HEK293 (cell line): ENCODE data around the gene POLE3.
A peak's percentile ranks its signal among the peaks of the same experiment; 100 is the strongest.

Source experiments
- GLIS2 ChIP-seq: fragments of 450-650 bp; formaldehyde crosslinking; IDR thresholded peaks from 2 replicates; pipeline ENCODE4 v1.5.1; 2016; ENCODE audit warnings: missing biosample characterization, missing genetic modification characterization
- KLF1 ChIP-seq: fragments of 450-650 bp; formaldehyde crosslinking; IDR thresholded peaks from 2 replicates; pipeline ENCODE4 v1.5.1; 2016; ENCODE audit warnings: missing biosample characterization, missing genetic modification characterization
- KLF10 ChIP-seq: fragments of 450-650 bp; IDR thresholded peaks from 2 replicates; pipeline ENCODE4 v1.5.1; 2018; ENCODE audit warnings: missing biosample characterization, mild to moderate bottlenecking, missing genetic modification characterization
- KLF7 ChIP-seq: fragments of 450-650 bp; formaldehyde crosslinking; IDR thresholded peaks from 2 replicates; pipeline ENCODE4 v1.5.1; 2016; ENCODE audit warnings: missing biosample characterization, missing genetic modification characterization, borderline replicate concordance
- MZF1 ChIP-seq: fragments of 450-650 bp; formaldehyde crosslinking; IDR thresholded peaks from 2 replicates; pipeline ENCODE4 v1.5.1; 2017; ENCODE audit warnings: missing biosample characterization, missing genetic modification characterization, borderline replicate concordance
- SCRT2 ChIP-seq: fragments of 450-650 bp; formaldehyde crosslinking; IDR thresholded peaks from 2 replicates; pipeline ENCODE4 v1.5.1; 2016; ENCODE audit warnings: missing biosample characterization, missing genetic modification characterization
- SP7 ChIP-seq: fragments of 450-650 bp; formaldehyde crosslinking; IDR thresholded peaks from 2 replicates; pipeline ENCODE4 v1.5.1; 2016; ENCODE audit warnings: missing biosample characterization, missing genetic modification characterization
- TCF7L2 ChIP-seq: IDR thresholded peaks from 2 replicates; pipeline ENCODE4 v1.6.1; 2011; ENCODE audit warnings: low read depth, mild to moderate bottlenecking, inconsistent platforms, low read length, moderate library complexity, borderline replicate concordance
- ZBTB1 ChIP-seq: fragments of 450-650 bp; formaldehyde crosslinking; IDR thresholded peaks from 2 replicates; pipeline ENCODE4 v1.5.1; 2016; ENCODE audit warnings: missing biosample characterization, missing genetic modification characterization
- ZBTB48 ChIP-seq: fragments of 450-650 bp; formaldehyde crosslinking; IDR thresholded peaks from 2 replicates; pipeline ENCODE4 v1.5.1; 2016; ENCODE audit warnings: missing biosample characterization, missing genetic modification characterization
- ZBTB7A ChIP-seq: fragments of 450-650 bp; formaldehyde crosslinking; IDR thresholded peaks from 2 replicates; pipeline ENCODE4 v1.5.1; 2016; ENCODE audit warnings: low read depth, missing biosample characterization, missing genetic modification characterization
- ZFHX2 ChIP-seq: fragments of 450-650 bp; formaldehyde crosslinking; conservative IDR thresholded peaks from 2 replicates; pipeline ENCODE4 v1.5.1; 2016; ENCODE audit warnings: missing biosample characterization, missing genetic modification characterization
- ZFP37 ChIP-seq: fragments of 450-650 bp; formaldehyde crosslinking; IDR thresholded peaks from 2 replicates; pipeline ENCODE4 v1.5.1; 2016; ENCODE audit warnings: missing biosample characterization, missing genetic modification characterization
- ZFP69B ChIP-seq: fragments of 450-650 bp; formaldehyde crosslinking; IDR thresholded peaks from 2 replicates; pipeline ENCODE4 v1.5.1; 2016; ENCODE audit warnings: missing biosample characterization, missing genetic modification characterization
- ZNF112 ChIP-seq: fragments of 450-650 bp; formaldehyde crosslinking; IDR thresholded peaks from 2 replicates; pipeline ENCODE4 v1.5.0; 2017; ENCODE audit warnings: missing biosample characterization, missing genetic modification characterization
- ZNF114 ChIP-seq: fragments of 450-650 bp; formaldehyde crosslinking; IDR thresholded peaks from 2 replicates; pipeline ENCODE4 v1.5.0; 2017; ENCODE audit warnings: missing biosample characterization, missing genetic modification characterization
- ZNF169 ChIP-seq: fragments of 450-650 bp; formaldehyde crosslinking; IDR thresholded peaks from 2 replicates; pipeline ENCODE4 v1.5.1; 2016; ENCODE audit warnings: missing biosample characterization, missing genetic modification characterization
- ZNF174 ChIP-seq: fragments of 450-650 bp; formaldehyde crosslinking; IDR thresholded peaks from 2 replicates; pipeline ENCODE4 v1.5.0; 2017; ENCODE audit warnings: missing biosample characterization, mild to moderate bottlenecking, missing genetic modification characterization
- ZNF292 ChIP-seq: fragments of 450-650 bp; formaldehyde crosslinking; IDR thresholded peaks from 2 replicates; pipeline ENCODE4 v1.5.1; 2016; ENCODE audit warnings: low read depth, missing biosample characterization, missing genetic modification characterization, borderline replicate concordance
- ZNF366 ChIP-seq: fragments of 450-650 bp; formaldehyde crosslinking; conservative IDR thresholded peaks from 2 replicates; pipeline ENCODE4 v1.5.1; 2016; ENCODE audit warnings: missing biosample characterization, missing genetic modification characterization
- ZNF416 ChIP-seq: fragments of 450-650 bp; formaldehyde crosslinking; IDR thresholded peaks from 2 replicates; pipeline ENCODE4 v1.5.1; 2016; ENCODE audit warnings: missing biosample characterization, missing genetic modification characterization
- ZNF426 ChIP-seq: fragments of 450-650 bp; formaldehyde crosslinking; IDR thresholded peaks from 2 replicates; pipeline ENCODE4 v1.5.1; 2017; ENCODE audit warnings: missing biosample characterization, missing genetic modification characterization, mild to moderate bottlenecking, inconsistent platforms, moderate library complexity
- ZNF510 ChIP-seq: fragments of 450-650 bp; formaldehyde crosslinking; IDR thresholded peaks from 2 replicates; pipeline ENCODE4 v1.5.1; 2018; ENCODE audit warnings: mild to moderate bottlenecking, missing genetic modification characterization, missing biosample characterization; ENCODE audit not compliant: insufficient replicate concordance
- ZNF549 ChIP-seq: fragments of 450-650 bp; IDR thresholded peaks from 2 replicates; pipeline ENCODE4 v1.5.1; 2018; ENCODE audit warnings: missing biosample characterization, missing genetic modification characterization, mild to moderate bottlenecking, inconsistent platforms, moderate library complexity
- ZNF560 ChIP-seq: fragments of 450-650 bp; formaldehyde crosslinking; IDR thresholded peaks from 2 replicates; pipeline ENCODE4 v1.5.1; 2017; ENCODE audit warnings: missing biosample characterization, missing genetic modification characterization, borderline replicate concordance
- ZNF561 ChIP-seq: fragments of 450-650 bp; IDR thresholded peaks from 2 replicates; pipeline ENCODE4 v1.5.1; 2018; ENCODE audit warnings: missing biosample characterization, missing genetic modification characterization, borderline replicate concordance
- ZNF791 ChIP-seq: fragments of 450-650 bp; formaldehyde crosslinking; IDR thresholded peaks from 2 replicates; pipeline ENCODE4 v1.5.1; 2016; ENCODE audit warnings: missing biosample characterization, missing genetic modification characterization
- ZSCAN16 ChIP-seq: fragments of 450-650 bp; formaldehyde crosslinking; IDR thresholded peaks from 2 replicates; pipeline ENCODE4 v1.5.1; 2016; ENCODE audit warnings: missing biosample characterization, missing genetic modification characterization
- ZSCAN30 ChIP-seq: fragments of 450-650 bp; IDR thresholded peaks from 2 replicates; pipeline ENCODE4 v1.5.1; 2018; ENCODE audit warnings: missing biosample characterization, mild to moderate bottlenecking, missing genetic modification characterization, moderate library complexity
- TF ChIP-seq, protein P1 (sequence below): fragments of 450-650 bp; formaldehyde crosslinking; IDR thresholded peaks from 2 replicates; pipeline ENCODE4 v1.5.1; 2016; ENCODE audit warnings: missing biosample characterization, missing genetic modification characterization
- TF ChIP-seq, protein P2 (sequence below): fragments of 450-650 bp; formaldehyde crosslinking; IDR thresholded peaks from 2 replicates; pipeline ENCODE4 v1.5.1; 2017; ENCODE audit warnings: missing biosample characterization, missing genetic modification characterization
- TF ChIP-seq, protein P3 (sequence below): fragments of 450-650 bp; formaldehyde crosslinking; IDR thresholded peaks from 2 replicates; pipeline ENCODE4 v1.5.1; 2017; ENCODE audit warnings: missing biosample characterization, missing genetic modification characterization
- TF ChIP-seq, protein P4 (sequence below): fragments of 450-650 bp; formaldehyde crosslinking; IDR thresholded peaks from 2 replicates; pipeline ENCODE4 v1.5.1; 2016; ENCODE audit warnings: missing biosample characterization, missing genetic modification characterization, low read depth

Gene POLE3

DNA sequence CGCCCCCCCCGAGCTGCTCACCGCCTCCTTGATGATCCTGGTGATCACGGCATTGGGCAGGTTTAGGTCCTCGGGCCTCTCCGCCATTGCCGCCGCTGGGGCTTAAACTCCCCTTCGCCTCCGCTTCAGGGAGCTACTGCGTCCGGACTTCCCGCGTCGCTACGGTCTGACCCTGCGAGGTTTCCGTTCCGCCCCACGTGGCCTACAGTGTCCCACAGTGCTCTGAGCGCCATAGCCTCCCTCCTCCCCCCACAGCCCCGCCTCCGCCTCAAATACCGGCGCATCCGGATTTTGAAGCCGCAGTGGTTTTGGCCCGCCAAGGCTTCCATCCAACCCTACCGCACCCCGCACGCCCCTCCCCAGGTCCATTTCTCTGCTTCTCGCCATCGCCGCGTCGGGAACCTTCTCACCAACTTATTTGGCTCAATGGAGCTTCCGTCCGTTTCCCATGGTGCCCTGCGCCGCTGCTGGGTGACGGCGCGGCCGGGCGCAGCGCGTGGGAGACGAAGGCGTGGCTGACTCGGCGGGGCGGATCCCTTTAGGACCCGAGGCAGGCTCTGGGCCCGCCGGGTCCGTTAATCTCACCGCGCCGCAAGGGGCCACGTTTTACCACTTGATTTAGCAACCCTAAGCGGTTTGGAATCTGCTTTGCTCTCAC is at the start of gene POLE3, which contains the start of gene C9orf43 (continued):
- TF ChIP-seq ZNF366 (tag by site-specific recombination) = no peak
- TF ChIP-seq ZNF549 = no peak
- TF ChIP-seq, protein P1, sequence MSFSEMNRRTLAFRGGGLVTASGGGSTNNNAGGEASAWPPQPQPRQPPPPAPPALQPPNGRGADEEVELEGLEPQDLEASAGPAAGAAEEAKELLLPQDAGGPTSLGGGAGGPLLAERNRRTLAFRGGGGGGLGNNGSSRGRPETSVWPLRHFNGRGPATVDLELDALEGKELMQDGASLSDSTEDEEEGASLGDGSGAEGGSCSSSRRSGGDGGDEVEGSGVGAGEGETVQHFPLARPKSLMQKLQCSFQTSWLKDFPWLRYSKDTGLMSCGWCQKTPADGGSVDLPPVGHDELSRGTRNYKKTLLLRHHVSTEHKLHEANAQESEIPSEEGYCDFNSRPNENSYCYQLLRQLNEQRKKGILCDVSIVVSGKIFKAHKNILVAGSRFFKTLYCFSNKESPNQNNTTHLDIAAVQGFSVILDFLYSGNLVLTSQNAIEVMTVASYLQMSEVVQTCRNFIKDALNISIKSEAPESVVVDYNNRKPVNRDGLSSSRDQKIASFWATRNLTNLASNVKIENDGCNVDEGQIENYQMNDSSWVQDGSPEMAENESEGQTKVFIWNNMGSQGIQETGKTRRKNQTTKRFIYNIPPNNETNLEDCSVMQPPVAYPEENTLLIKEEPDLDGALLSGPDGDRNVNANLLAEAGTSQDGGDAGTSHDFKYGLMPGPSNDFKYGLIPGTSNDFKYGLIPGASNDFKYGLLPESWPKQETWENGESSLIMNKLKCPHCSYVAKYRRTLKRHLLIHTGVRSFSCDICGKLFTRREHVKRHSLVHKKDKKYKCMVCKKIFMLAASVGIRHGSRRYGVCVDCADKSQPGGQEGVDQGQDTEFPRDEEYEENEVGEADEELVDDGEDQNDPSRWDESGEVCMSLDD = no peak
- TF ChIP-seq MZF1 (tag by site-specific recombination) = no peak
- 0 out of 2 replicates have a peak, but pooled peaks have one; percentile 25 for TF ChIP-seq ZSCAN30
- TF ChIP-seq ZBTB7A (tag by site-specific recombination) = no peak
- peak; percentile 80 for TF ChIP-seq ZFHX2
- TF ChIP-seq ZNF292 (tag by site-specific recombination) = no peak
- no peak for TF ChIP-seq ZNF791 (tag by site-specific recombination)
- TF ChIP-seq, protein P2, sequence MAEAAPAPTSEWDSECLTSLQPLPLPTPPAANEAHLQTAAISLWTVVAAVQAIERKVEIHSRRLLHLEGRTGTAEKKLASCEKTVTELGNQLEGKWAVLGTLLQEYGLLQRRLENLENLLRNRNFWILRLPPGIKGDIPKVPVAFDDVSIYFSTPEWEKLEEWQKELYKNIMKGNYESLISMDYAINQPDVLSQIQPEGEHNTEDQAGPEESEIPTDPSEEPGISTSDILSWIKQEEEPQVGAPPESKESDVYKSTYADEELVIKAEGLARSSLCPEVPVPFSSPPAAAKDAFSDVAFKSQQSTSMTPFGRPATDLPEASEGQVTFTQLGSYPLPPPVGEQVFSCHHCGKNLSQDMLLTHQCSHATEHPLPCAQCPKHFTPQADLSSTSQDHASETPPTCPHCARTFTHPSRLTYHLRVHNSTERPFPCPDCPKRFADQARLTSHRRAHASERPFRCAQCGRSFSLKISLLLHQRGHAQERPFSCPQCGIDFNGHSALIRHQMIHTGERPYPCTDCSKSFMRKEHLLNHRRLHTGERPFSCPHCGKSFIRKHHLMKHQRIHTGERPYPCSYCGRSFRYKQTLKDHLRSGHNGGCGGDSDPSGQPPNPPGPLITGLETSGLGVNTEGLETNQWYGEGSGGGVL (tag by site-specific recombination) = peak; percentile 66
- TF ChIP-seq ZFP37 (tag by site-specific recombination) = peak; percentile 19; the same call in 1 of the 2 replicates
- no peak for TF ChIP-seq ZSCAN16 (tag by site-specific recombination)
- TF ChIP-seq ZNF112 = no peak
- TF ChIP-seq ZNF416 (tag by site-specific recombination) = no peak
- TF ChIP-seq ZBTB48 (tag by site-specific recombination) = peak; percentile 94
- TF ChIP-seq, protein P3, sequence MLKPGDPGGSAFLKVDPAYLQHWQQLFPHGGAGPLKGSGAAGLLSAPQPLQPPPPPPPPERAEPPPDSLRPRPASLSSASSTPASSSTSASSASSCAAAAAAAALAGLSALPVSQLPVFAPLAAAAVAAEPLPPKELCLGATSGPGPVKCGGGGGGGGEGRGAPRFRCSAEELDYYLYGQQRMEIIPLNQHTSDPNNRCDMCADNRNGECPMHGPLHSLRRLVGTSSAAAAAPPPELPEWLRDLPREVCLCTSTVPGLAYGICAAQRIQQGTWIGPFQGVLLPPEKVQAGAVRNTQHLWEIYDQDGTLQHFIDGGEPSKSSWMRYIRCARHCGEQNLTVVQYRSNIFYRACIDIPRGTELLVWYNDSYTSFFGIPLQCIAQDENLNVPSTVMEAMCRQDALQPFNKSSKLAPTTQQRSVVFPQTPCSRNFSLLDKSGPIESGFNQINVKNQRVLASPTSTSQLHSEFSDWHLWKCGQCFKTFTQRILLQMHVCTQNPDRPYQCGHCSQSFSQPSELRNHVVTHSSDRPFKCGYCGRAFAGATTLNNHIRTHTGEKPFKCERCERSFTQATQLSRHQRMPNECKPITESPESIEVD (tag by site-specific recombination) = no peak
- TF ChIP-seq KLF7 (tag by site-specific recombination) = no peak; the same call in 1 of the 2 replicates
- no peak for TF ChIP-seq TCF7L2
- TF ChIP-seq, protein P4, sequence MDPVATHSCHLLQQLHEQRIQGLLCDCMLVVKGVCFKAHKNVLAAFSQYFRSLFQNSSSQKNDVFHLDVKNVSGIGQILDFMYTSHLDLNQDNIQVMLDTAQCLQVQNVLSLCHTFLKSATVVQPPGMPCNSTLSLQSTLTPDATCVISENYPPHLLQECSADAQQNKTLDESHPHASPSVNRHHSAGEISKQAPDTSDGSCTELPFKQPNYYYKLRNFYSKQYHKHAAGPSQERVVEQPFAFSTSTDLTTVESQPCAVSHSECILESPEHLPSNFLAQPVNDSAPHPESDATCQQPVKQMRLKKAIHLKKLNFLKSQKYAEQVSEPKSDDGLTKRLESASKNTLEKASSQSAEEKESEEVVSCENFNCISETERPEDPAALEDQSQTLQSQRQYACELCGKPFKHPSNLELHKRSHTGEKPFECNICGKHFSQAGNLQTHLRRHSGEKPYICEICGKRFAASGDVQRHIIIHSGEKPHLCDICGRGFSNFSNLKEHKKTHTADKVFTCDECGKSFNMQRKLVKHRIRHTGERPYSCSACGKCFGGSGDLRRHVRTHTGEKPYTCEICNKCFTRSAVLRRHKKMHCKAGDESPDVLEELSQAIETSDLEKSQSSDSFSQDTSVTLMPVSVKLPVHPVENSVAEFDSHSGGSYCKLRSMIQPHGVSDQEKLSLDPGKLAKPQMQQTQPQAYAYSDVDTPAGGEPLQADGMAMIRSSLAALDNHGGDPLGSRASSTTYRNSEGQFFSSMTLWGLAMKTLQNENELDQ (tag by site-specific recombination) = no peak
- no peak for TF ChIP-seq ZNF560 (tag by site-specific recombination)
- TF ChIP-seq ZNF561 (tag by site-specific recombination) = peak; percentile 32; the same call in 1 of the 2 replicates
- peak; percentile 36; the same call in 1 of the 2 replicates for TF ChIP-seq KLF10 (tag by site-specific recombination)
- TF ChIP-seq ZNF169 (tag by site-specific recombination) = no peak
- TF ChIP-seq ZNF174 = no peak
- peak; percentile 80 for TF ChIP-seq SP7 (tag by site-specific recombination)
- TF ChIP-seq SCRT2 = no peak
- no peak for TF ChIP-seq ZNF114 (tag by site-specific recombination)
- TF ChIP-seq ZNF510 (tag by site-specific recombination) = no peak
- TF ChIP-seq ZFP69B (tag by site-specific recombination) = peak; percentile 82
- no peak for TF ChIP-seq ZNF426 (tag by site-specific recombination)
- TF ChIP-seq KLF1 (tag by site-specific recombination) = peak; percentile 81
- TF ChIP-seq GLIS2 = peak; percentile 74
- no peak; the same call in 1 of the 2 replicates for TF ChIP-seq ZBTB1 (tag by site-specific recombination)
